Uterus (tissue), 4 donors: ENCODE data around the gene KCNAB2. TPM values are rescaled to one million over a fixed set of nuclear protein-coding genes. Genes with fewer than 3 reads are reported as not detected.

ENCODE experiments used
- DNase-seq, 2 donors: peaks; one replicate each; pipeline ENCODE4 v3.0.0-alpha.2; 2019 to 2020
- H3K27ac ChIP-seq, 2 donors: fragments of 200-600 bp; sonication (generic); 1 replicate in 1 of 2; 2 replicates in 1 of 2; pipeline ENCODE4 v1.5.1; 2016 to 2018
- H3K27me3 ChIP-seq, 2 donors: fragments of 200-600 bp; sonication (generic); one replicate each; pipeline ENCODE4 v1.5.1; 2018 to 2019; ENCODE audit warnings: control low read depth in 1 of 2
- H3K36me3 ChIP-seq, 2 donors: fragments of 200-600 bp; sonication (generic); one replicate each; pipeline ENCODE4 v1.5.1; 2019; ENCODE audit warnings: control low read depth in 1 of 2
- H3K4me1 ChIP-seq, 2 donors: fragments of 200-600 bp; sonication (generic); one replicate each; pipeline ENCODE4 v1.5.1; 2018 to 2019; ENCODE audit warnings: control low read depth in 1 of 2
- H3K4me3 ChIP-seq, 2 donors: fragments of 200-600 bp; sonication (generic); 1 replicate in 1 of 2; 2 replicates in 1 of 2; pipeline ENCODE4 v1.5.1; 2018 to 2019; ENCODE audit warnings: mild to moderate bottlenecking in 1 of 2
- H3K9me3 ChIP-seq, 2 donors: fragments of 200-600 bp; sonication (generic); one replicate each; pipeline ENCODE4 v1.5.1; 2019; ENCODE audit warnings: control low read depth in 1 of 2
- POLR2A ChIP-seq, 2 donors: fragments of 450-650 bp; IDR thresholded peaks; one replicate each; pipeline ENCODE4 v1.6.1; 2016; ENCODE audit warnings: antibody characterized with exemption in 2 of 2, mild to moderate bottlenecking in 1 of 2, moderate library complexity in 1 of 2
- intact Hi-C: fragments of 100-400 bp; cut with DNase I; formaldehyde crosslinking; loops from one replicate; pipeline ENCODE4 v1.15.1; 2023; ENCODE audit warnings: low total_unique reads
- total RNA-seq, 4 donors: library from RNA; depleted of rRNA in 3 of 4; stranded (reverse); fragments of >200 nt in 3 of 4; gene quantifications; one replicate each; pipeline versions ENCODE4 v1.1.0 to v1.2.4, GENCODE V29; 2014 to 2023
- TF ChIP-seq, protein P1 (sequence below), 4 experiments: fragments of 200-600 bp in 2 of 4; fragments of 450-650 bp in 2 of 4; sonication (generic) in 2 of 4; IDR thresholded peaks; one replicate each; pipeline ENCODE4 v1.5.1; 2016 to 2019; ENCODE audit warnings: antibody characterized with exemption in 4 of 4, mild to moderate bottlenecking in 2 of 4, moderate library complexity in 1 of 4
- donor health status: DM: yes; HTN: yes; CAD: no.

The KCNAB2 gene
- total RNA-seq, 4 donors from 2014 or later: 1.5 to 21.2 (median 12.9) TPM

DNA sequence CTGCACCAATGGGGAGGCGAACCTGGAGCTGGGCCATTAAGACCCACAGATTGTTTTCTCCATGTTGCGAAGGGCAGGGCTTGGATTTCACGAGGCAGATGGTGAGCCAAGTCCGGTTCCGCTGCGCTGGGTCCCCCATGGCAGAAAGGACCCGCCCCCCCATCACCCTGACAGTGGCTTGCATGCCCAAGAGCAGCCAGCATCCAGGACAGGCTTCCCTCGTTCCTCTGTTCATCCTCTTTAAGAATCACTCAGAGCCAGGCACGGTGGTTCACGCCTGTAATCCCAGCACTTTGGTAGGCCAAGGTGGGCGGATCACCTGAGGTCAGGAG lies 37.6 kb upstream of the KCNAB2 start:
- Histone ChIP-seq H3K9me3 (no peaks in the 10 kb centered on the region), H3K4me3 (no peak overlapping the region), H3K36me3 (no peaks in the 10 kb centered on the region), H3K27me3 (no peaks in the 10 kb centered on the region), H3K4me1 (no peaks in the 10 kb centered on the region), H3K27ac (no peak overlapping the region)
- TF ChIP-seq, protein P1, sequence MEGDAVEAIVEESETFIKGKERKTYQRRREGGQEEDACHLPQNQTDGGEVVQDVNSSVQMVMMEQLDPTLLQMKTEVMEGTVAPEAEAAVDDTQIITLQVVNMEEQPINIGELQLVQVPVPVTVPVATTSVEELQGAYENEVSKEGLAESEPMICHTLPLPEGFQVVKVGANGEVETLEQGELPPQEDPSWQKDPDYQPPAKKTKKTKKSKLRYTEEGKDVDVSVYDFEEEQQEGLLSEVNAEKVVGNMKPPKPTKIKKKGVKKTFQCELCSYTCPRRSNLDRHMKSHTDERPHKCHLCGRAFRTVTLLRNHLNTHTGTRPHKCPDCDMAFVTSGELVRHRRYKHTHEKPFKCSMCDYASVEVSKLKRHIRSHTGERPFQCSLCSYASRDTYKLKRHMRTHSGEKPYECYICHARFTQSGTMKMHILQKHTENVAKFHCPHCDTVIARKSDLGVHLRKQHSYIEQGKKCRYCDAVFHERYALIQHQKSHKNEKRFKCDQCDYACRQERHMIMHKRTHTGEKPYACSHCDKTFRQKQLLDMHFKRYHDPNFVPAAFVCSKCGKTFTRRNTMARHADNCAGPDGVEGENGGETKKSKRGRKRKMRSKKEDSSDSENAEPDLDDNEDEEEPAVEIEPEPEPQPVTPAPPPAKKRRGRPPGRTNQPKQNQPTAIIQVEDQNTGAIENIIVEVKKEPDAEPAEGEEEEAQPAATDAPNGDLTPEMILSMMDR (IDR thresholded peaks at IDR 0.05): no peak
- TF ChIP-seq POLR2A (IDR thresholded peaks at IDR 0.05): no peak
- no peak for DNase-seq
- intact Hi-C loops: no loop called here

DNA sequence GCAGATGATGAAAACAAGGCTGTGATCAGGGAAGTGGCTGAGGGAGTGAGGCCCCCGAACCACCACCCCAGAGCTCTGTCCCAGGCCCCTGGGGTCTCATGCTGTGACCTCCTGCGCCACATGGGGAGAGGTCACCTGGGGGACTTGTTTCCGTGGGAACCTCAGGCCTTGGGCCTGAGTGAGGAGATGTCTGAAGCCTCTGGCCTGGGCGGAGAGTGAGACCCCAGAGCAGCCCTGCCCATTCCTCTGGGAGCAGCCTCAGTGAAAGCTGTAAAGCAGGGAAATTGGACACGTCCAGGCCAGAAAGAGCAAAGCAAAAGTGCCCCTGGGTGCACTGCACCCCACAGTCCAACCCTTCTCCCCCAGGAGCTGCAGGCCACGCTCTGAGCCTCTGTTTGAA lies 37.0 kb upstream of the KCNAB2 start:
- intact Hi-C loops: no loop called here
- Histone ChIP-seq H3K27me3 (no peaks in the 10 kb centered on the region), H3K27ac (no peak overlapping the region), H3K4me1 (no peaks in the 10 kb centered on the region), H3K36me3 (no peaks in the 10 kb centered on the region), H3K9me3 (no peaks in the 10 kb centered on the region), H3K4me3 (no peak overlapping the region)
- no peak for DNase-seq
- no peak for TF ChIP-seq POLR2A (IDR thresholded peaks at IDR 0.05)
- TF ChIP-seq, protein P1 (IDR thresholded peaks at IDR 0.05): no peak

GRCh38 chr1:6009120-6010040 lies 36.3 kb upstream of the KCNAB2 start:
- no peaks in the 10 kb centered on the region for H3K27me3 ChIP-seq
- H3K4me3 ChIP-seq: no peak overlapping the region
- intact Hi-C loops: loop anchor here (10.0 kb wide), 1 partner anchor 1195 kb away; no protein-coding TSS in a partner anchor
- H3K9me3 ChIP-seq: no peaks in the 10 kb centered on the region
- no peak for DNase-seq
- no peak overlapping the region for H3K27ac ChIP-seq
- no peaks in the 10 kb centered on the region for H3K4me1 ChIP-seq
- TF ChIP-seq, protein P1 (IDR thresholded peaks at IDR 0.05): no peak
- TF ChIP-seq POLR2A (IDR thresholded peaks at IDR 0.05): no peak
- no peaks in the 10 kb centered on the region for H3K36me3 ChIP-seq

DNA sequence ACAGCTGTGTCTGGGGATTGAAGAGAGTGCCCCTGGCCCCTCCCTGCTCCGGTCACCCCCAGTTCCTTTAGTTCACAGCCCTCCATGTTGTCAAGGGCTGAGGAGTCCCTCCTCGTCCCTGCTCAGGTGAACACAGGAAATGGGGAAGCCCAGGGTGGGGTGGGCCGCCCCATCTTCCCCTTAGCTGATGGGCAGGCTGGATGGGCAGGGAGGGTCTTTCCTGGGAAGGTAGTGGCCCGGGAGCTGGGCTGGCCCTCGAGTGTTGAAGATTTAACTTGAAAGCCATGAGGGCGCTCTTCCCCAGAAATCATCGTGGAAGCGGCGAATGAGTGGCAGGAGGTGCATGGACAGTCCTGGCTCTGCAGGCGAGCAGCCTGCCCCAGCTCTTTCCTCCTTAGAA lies 35.1 kb upstream of the KCNAB2 start:
- TF ChIP-seq, protein P1 (IDR thresholded peaks at IDR 0.05): no peak
- TF ChIP-seq POLR2A (IDR thresholded peaks at IDR 0.05): no peak
- Histone ChIP-seq H3K36me3 (no peaks in the 10 kb centered on the region), H3K4me3 (no peak overlapping the region), H3K27me3 (no peaks in the 10 kb centered on the region), H3K27ac (no peak overlapping the region), H3K4me1 (no peaks in the 10 kb centered on the region), H3K9me3 (no peaks in the 10 kb centered on the region)
- no peak for DNase-seq
- intact Hi-C loops: loop anchor here (10.0 kb wide), 1 partner anchor 1194 kb away; no protein-coding TSS in a partner anchor

- DNase-seq: no peak
- Histone ChIP-seq H3K27ac (no peak overlapping the region), H3K4me3 (no peak overlapping the region), H3K4me1 (no peaks in the 10 kb centered on the region), H3K9me3 (no peaks in the 10 kb centered on the region), H3K36me3 (no peaks in the 10 kb centered on the region), H3K27me3 (no peaks in the 10 kb centered on the region)
- intact Hi-C loops: loop anchor here (10.0 kb wide), 1 partner anchor 1193 kb away; no protein-coding TSS in a partner anchor
- TF ChIP-seq POLR2A (IDR thresholded peaks at IDR 0.05): no peak
- TF ChIP-seq, protein P1 (IDR thresholded peaks at IDR 0.05): no peak
Measured at GRCh38 chr1:6011161-6011945, 34.3 kb upstream of the KCNAB2 start.
